H1 (cell line): ENCODE data around the gene ADNP2. TPM values are rescaled to one million over a fixed set of nuclear protein-coding genes. Genes with fewer than 3 reads are reported as not detected.
A peak's percentile ranks its signal among the peaks of the same experiment; 100 is the strongest.

Experiments used
- CTCF ChIA-PET: fragments of 300-600 bp; sonication (Branson Sonifier 250); formaldehyde crosslinking; loops from one replicate; lab custom pipeline; 2021; ENCODE audit not compliant: partially characterized antibody; lab: Charles Lee
- POLR2A ChIA-PET: fragments of 300-600 bp; sonication (Branson Sonifier 250); formaldehyde crosslinking; loops from one replicate; lab custom pipeline; 2021; ENCODE audit warnings: inconsistent platforms; ENCODE audit not compliant: partially characterized antibody; lab: Charles Lee
- DNase-seq, 2 experiments: peaks; one replicate each; pipeline versions ENCODE4 v3.0.0 to v3.0.0-alpha.2; 2010 to 2022; ENCODE audit warnings: low spot score in 2 of 2, low read depth in 1 of 2, mixed read lengths in 1 of 2
- FAIRE-seq: peaks from 2 replicates; lab custom pipeline; 2011; peaks lifted over from hg19 to GRCh38; lab: Jason Lieb, UNC
- H2AFZ ChIP-seq: 2 replicates; pipeline ENCODE4 v1.8.1; 2012; ENCODE audit warnings: low read length, inconsistent platforms
- H2AK5ac ChIP-seq: 2 replicates; pipeline ENCODE4 v1.6.1; 2013; ENCODE audit warnings: low read depth, low read length
- H2BK120ac ChIP-seq: replicated peaks from 2 replicates; pipeline ENCODE3; 2013; ENCODE audit warnings: low read depth, low read length, inconsistent platforms
- H2BK12ac ChIP-seq: 2 replicates; pipeline ENCODE4 v1.6.1; 2013; ENCODE audit warnings: low read depth, low read length
- H2BK15ac ChIP-seq: 2 replicates; pipeline ENCODE4 v1.6.1; 2013; ENCODE audit warnings: low read length
- H2BK20ac ChIP-seq: 2 replicates; pipeline ENCODE4 v1.6.1; 2013; ENCODE audit warnings: low read length
- H2BK5ac ChIP-seq: 2 replicates; pipeline ENCODE4 v1.6.1; 2013; ENCODE audit warnings: low read depth, low read length
- H3K14ac ChIP-seq: 2 replicates; pipeline ENCODE4 v1.6.1; 2013; ENCODE audit warnings: inconsistent platforms; ENCODE audit not compliant: insufficient read length
- H3K18ac ChIP-seq: 2 replicates; pipeline ENCODE4 v1.6.1; 2013; ENCODE audit warnings: low read length; ENCODE audit errors: extremely low read depth
- H3K23ac ChIP-seq: 2 replicates; pipeline ENCODE4 v1.6.1; 2013; ENCODE audit warnings: inconsistent platforms; ENCODE audit not compliant: insufficient read length
- H3K23me2 ChIP-seq: 2 replicates; pipeline ENCODE4 v1.6.1; 2013; ENCODE audit warnings: low read depth, low read length
- H3K27ac ChIP-seq: 2 replicates; pipeline ENCODE4 v1.6.1; 2011; ENCODE audit warnings: low read depth, low read length, inconsistent platforms
- H3K27me3 ChIP-seq, 4 experiments: replicated peaks in 1 of 4; 1 replicate in 1 of 4; 2 replicates in 3 of 4; pipeline versions ENCODE4 v1.6.1 to v1.8.1; 2011 to 2013; ENCODE audit warnings: low read length in 3 of 4, mild to moderate bottlenecking in 3 of 4, inconsistent platforms in 2 of 4, mixed read lengths in 2 of 4, moderate library complexity in 1 of 4; ENCODE audit not compliant: control insufficient read depth in 3 of 4, insufficient read depth in 3 of 4; ENCODE audit errors: extremely low read depth in 1 of 4
- H3K36me3 ChIP-seq, 4 experiments: 2 replicates each; pipeline versions ENCODE4 v1.6.1 to v1.8.1; 2011 to 2013; ENCODE audit warnings: mild to moderate bottlenecking in 4 of 4, low read length in 3 of 4, moderate library complexity in 2 of 4, control low read depth in 1 of 4, inconsistent platforms in 1 of 4; ENCODE audit not compliant: insufficient read depth in 4 of 4, control insufficient read depth in 2 of 4
- H3K4ac ChIP-seq: replicated peaks from 2 replicates; pipeline ENCODE3; 2013; ENCODE audit warnings: low read length, low read depth, mixed read lengths, inconsistent platforms; ENCODE audit not compliant: insufficient read length
- H3K4me1 ChIP-seq, 4 experiments: replicated peaks in 1 of 4; 1 replicate in 1 of 4; 2 replicates in 3 of 4; pipeline versions ENCODE4 v1.6.1 to v1.8.1; 2011 to 2013; ENCODE audit warnings: low read length in 3 of 4, inconsistent platforms in 2 of 4, mixed read lengths in 1 of 4; ENCODE audit not compliant: insufficient read depth in 4 of 4, control insufficient read depth in 3 of 4
- H3K4me2 ChIP-seq, 2 experiments: 2 replicates each; pipeline versions ENCODE4 v1.6.1 to v1.8.1; 2011 to 2013; ENCODE audit warnings: low read depth in 2 of 2, low read length in 2 of 2, control low read depth in 1 of 2, inconsistent platforms in 1 of 2, mild to moderate bottlenecking in 1 of 2; ENCODE audit not compliant: insufficient read depth in 1 of 2
- H3K4me3 ChIP-seq, 4 experiments: fragments of 200-600, 300-600 bp in 1 of 4; sonication (generic), shearing (Covaris generic), sonication (Bioruptor Twin) in 1 of 4; 2 replicates each; pipeline versions ENCODE4 v1.5.1 to v1.8.1; 2011 to 2016; ENCODE audit warnings: low read length in 4 of 4, low read depth in 3 of 4, control low read depth in 2 of 4, inconsistent platforms in 2 of 4, mild to moderate bottlenecking in 2 of 4, mixed read lengths in 1 of 4, moderate library complexity in 1 of 4; ENCODE audit not compliant: insufficient read depth in 2 of 4; ENCODE audit errors: extremely low read depth in 1 of 4
- H3K56ac ChIP-seq: replicated peaks from 2 replicates; pipeline ENCODE3; 2013; ENCODE audit warnings: low read depth, mild to moderate bottlenecking, mixed read lengths, low read length, inconsistent platforms; ENCODE audit not compliant: insufficient read length
- H3K79me1 ChIP-seq: 2 replicates; pipeline ENCODE4 v1.6.1; 2013; ENCODE audit warnings: low read depth, low read length, control low read depth
- H3K79me2 ChIP-seq, 2 experiments: 2 replicates each; pipeline versions ENCODE4 v1.6.1 to v1.8.1; 2012 to 2013; ENCODE audit warnings: low read length in 2 of 2, mild to moderate bottlenecking in 2 of 2, inconsistent platforms in 1 of 2; ENCODE audit not compliant: insufficient read depth in 2 of 2, control insufficient read depth in 1 of 2
- H3K9ac ChIP-seq, 4 experiments: replicated peaks in 1 of 4; 1 replicate in 1 of 4; 2 replicates in 3 of 4; pipeline versions ENCODE4 v1.6.1 to v1.8.1; 2011 to 2013; ENCODE audit warnings: low read depth in 3 of 4, low read length in 3 of 4, control low read depth in 2 of 4, mild to moderate bottlenecking in 2 of 4, moderate library complexity in 2 of 4, inconsistent platforms in 1 of 4; ENCODE audit errors: extremely low read depth in 1 of 4
- H3K9me3 ChIP-seq, 2 experiments: 2 replicates each; pipeline versions ENCODE4 v1.6.1 to v1.8.1; 2012 to 2013; ENCODE audit warnings: mild to moderate bottlenecking in 2 of 2, moderate library complexity in 2 of 2, control low read depth in 1 of 2, inconsistent platforms in 1 of 2, low read depth in 1 of 2, low read length in 1 of 2, mixed read lengths in 1 of 2; ENCODE audit not compliant: insufficient read depth in 2 of 2
- H4K20me1 ChIP-seq, 2 experiments: replicated peaks in 1 of 2; 2 replicates each; pipeline versions ENCODE3 to v1.8.1; 2011 to 2013; ENCODE audit warnings: inconsistent platforms in 2 of 2, low read length in 2 of 2, mild to moderate bottlenecking in 1 of 2; ENCODE audit not compliant: insufficient read depth in 2 of 2, control insufficient read depth in 1 of 2
- H4K5ac ChIP-seq: 2 replicates; pipeline ENCODE4 v1.6.1; 2013; ENCODE audit warnings: low read length, low read depth, mixed read lengths, inconsistent platforms; ENCODE audit not compliant: insufficient read length
- H4K8ac ChIP-seq: 2 replicates; pipeline ENCODE4 v1.8.0; 2013; ENCODE audit warnings: mild to moderate bottlenecking, moderate library complexity, low read length, inconsistent platforms; ENCODE audit not compliant: insufficient read depth; ENCODE audit errors: extremely low read depth
- H4K91ac ChIP-seq: replicated peaks from 2 replicates; pipeline ENCODE3; 2013; ENCODE audit warnings: low read length, mixed read lengths, inconsistent platforms; ENCODE audit not compliant: insufficient read length
- CBX8 ChIP-seq: fragments of 300-800, 300-1000 bp; sonication (generic); IDR thresholded peaks from 2 replicates; pipeline ENCODE4 v1.7.1; 2016; ENCODE audit warnings: low read depth, low read length, borderline replicate concordance
- EGR1 ChIP-seq: IDR thresholded peaks from 2 replicates; pipeline ENCODE4 v1.6.1; 2011; ENCODE audit warnings: low read depth, low read length, borderline replicate concordance
- KDM4A ChIP-seq: IDR thresholded peaks from one replicate; pipeline ENCODE4 v1.7.1; 2012; ENCODE audit warnings: low read depth, mild to moderate bottlenecking, moderate library complexity, low read length, inconsistent platforms; ENCODE audit not compliant: severe bottlenecking
- RBBP5 ChIP-seq: IDR thresholded peaks from 2 replicates; pipeline ENCODE4 v1.7.1; 2012; ENCODE audit warnings: low read depth, mild to moderate bottlenecking, inconsistent platforms, low read length, moderate library complexity, borderline replicate concordance
- WGBS, 2 experiments: shearing (Covaris generic) in 1 of 2; methylation state at CpG; one replicate each; pipeline versions ENCODE4 v1.1.6 to v1.1.7; 2013 to 2015; ENCODE audit warnings: low lambda C conversion rate in 2 of 2, mixed read lengths in 2 of 2, inconsistent platforms in 1 of 2, low coverage in 1 of 2, missing lambda C conversion rate in 1 of 2; ENCODE audit not compliant: insufficient replicate concordance in 2 of 2, insufficient coverage in 1 of 2, insufficient read length in 1 of 2; ENCODE audit errors: extremely low coverage in 1 of 2, missing lambda C conversion rate in 1 of 2; 5-methylcytosine and 5-hydroxymethylcytosine counted together
- polyA plus RNA-seq, 7 experiments: library from polyadenylated mRNA; depleted of rRNA in 3 of 7; stranded (reverse) in 5 of 7; unstranded in 2 of 7; fragments of >200 nt in 5 of 7; fragments of 200-250 nt in 2 of 7; gene quantifications; 1 replicate in 5 of 7; 2 replicates in 1 of 7; 4 replicates in 1 of 7; pipeline versions ENCODE4 v1.2.1 to v1.2.3, GENCODE V29; 2011 to 2013; ENCODE audit warnings: missing spikeins in 2 of 7, mixed read lengths in 2 of 7
- total RNA-seq: library from RNA; stranded (reverse); fragmentation: NEBNext Ultra II Directional; extraction: Animal tissue kit (Norgen Biotek cat#: 25700); gene quantifications from 2 replicates; pipeline ENCODE4 v1.2.1, GENCODE V29; 2021

Gene ADNP2
- total and polyA plus RNA-seq, 2 of the 8 experiments (the other 6 are each of a cell fraction or from before 2014, with no cell fraction given), result 25.1 to 61.6 TPM

GRCh38 chr18:80169607-80170006 is 60.5 kb downstream of the ADNP2 start:
- Histone ChIP-seq H3K14ac (no peak overlapping the region), H2BK15ac (no peak overlapping the region), H3K18ac (no peak overlapping the region), H2BK120ac (no peak overlapping the region), H3K36me3 (no peaks in the 10 kb centered on the region; a peak in 1 of 8 replicates), H3K27ac (no peak overlapping the region), H4K91ac (no peak overlapping the region), H3K79me2 (no peaks in the 10 kb centered on the region), H2BK5ac (no peak overlapping the region), H3K9me3 (no peaks in the 10 kb centered on the region), H3K4me1 (no peaks in the 10 kb centered on the region), H2BK20ac (no peak overlapping the region), H3K27me3 (no peaks in the 10 kb centered on the region), H3K56ac (no peak overlapping the region), H3K79me1 (no peaks in the 10 kb centered on the region; the same call in 1 of the 2 replicates), H3K4ac (no peak overlapping the region), H4K20me1 (peaks cover 0 to 10% of the 10 kb centered on the region in 2 experiments), H3K4me3 (no peak overlapping the region), H3K23me2 (no peaks in the 10 kb centered on the region), H4K8ac (peak overlapping the region; percentile 38), H2AFZ (no peak overlapping the region), H4K5ac (no peak overlapping the region), H3K4me2 (no peak overlapping the region), H3K9ac (no peak overlapping the region), H3K23ac (no peak overlapping the region), H2BK12ac (no peak overlapping the region), H2AK5ac (no peak overlapping the region)
- DNase-seq, result no peak
- 94% methylated on average over 17 of the region's 17 CpGs; no CpG with 5 or more reads in 1 of the 2 experiments for whole genome bisulfite sequencing, 2 experiments
- TF ChIP-seq CBX8, result no peak
- no peak for TF ChIP-seq KDM4A
- TF ChIP-seq EGR1, result no peak
- no peak for TF ChIP-seq RBBP5
- ChIA-PET POLR2A (interaction anchor here (0.9 to 2.3 kb wide), 3 partner anchors 10 to 431 kb away, joined by 3 to 5 read pairs (median 4); no protein-coding TSS in a partner anchor), CTCF (interaction anchor here (0.7 to 10.1 kb wide), 15 partner anchors 11 to 145 kb away, joined by 3 to 124 read pairs (median 8); no protein-coding TSS in a partner anchor)
- FAIRE-seq, result no peak
